GM19239 (cell line): ENCODE results near the gene PTPRN2.
"Not testable (repeated sequence)": the region's sequence is repeated elsewhere in the genome, so short reads cannot be mapped to it uniquely, and the experiment has no call there.

Experiments
- DNase-seq: peaks from one replicate; pipeline ENCODE4 v3.0.0; 2011; ENCODE audit warnings: low spot score; ENCODE audit not compliant: insufficient read length
- FAIRE-seq: peaks from 2 replicates; lab custom pipeline; 2011; peaks lifted over from hg19 to GRCh38; lab: Jason Lieb, UNC

The PTPRN2 gene

DNA sequence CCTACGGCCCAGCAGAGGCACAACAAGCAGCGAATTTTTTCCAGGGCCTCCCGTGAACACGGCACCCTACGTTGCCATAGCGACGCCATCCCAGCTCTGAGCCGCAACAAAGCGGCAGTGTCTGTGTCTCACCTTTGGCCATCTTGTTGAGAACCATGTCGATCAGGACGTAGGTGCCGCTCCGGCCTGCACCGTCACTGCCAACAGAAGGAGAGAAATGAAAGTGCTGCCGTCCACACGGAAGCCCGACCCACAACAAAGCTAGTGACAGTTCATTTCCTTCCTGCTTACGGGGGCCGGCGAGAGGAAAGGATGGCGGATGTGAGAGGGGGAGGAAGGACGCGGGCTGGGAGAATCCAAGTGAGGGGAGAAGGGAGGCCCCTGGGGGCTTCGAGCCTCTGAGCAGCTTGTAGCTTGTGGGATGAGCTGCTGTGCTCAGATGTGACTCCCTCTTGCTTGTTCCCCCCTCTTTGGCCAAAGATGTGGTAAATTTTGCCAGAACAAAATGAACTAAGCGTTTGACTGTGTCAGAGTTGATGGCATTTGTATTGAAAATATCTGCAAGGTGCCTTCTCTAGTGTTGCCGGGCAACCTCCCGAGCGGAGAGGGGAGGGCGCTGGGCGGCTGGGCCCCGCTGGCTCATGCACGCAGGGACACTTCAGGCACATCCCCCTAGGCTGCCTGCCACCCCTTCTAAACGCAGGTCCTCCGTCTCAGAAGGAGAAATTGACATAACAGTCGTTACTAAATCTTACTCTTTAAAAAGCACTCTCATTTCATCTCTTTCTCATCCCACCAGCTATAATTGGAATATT, 1018.6 kb downstream of the PTPRN2 start:
- FAIRE-seq (peak; percentile 77), DNase-seq (peak; percentile 77)

DNA sequence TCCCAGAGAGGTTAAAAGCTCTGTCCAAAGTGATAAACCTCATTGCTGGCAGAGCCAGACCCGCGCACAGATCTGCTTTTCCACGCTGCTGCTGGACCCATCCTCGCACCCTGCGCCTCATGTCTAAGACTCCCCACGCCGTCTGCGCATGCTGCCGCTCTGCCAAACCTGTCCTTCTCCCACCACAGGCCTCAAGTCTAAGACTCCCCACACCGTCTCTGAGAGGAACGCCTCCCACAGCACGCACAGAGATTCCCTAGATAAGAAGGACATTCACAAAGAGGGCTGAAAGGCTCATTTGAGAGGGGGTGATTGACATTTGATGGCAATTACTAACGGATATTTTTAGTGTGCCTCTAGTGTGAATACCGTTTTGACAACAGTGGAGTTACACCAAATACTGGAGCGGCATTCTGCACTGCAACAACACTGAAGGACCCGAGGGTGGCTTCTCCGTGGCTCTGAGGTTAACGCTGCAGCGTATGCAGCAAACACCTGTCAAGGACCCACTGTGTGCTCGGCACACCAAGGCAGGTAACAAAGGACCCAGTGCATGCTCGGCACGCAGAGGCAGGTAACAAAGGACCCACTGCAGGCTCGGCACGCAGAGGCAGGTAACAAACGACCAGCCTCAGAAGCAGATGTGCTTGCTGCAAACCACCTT, 1019.4 kb downstream of the PTPRN2 start:
- no peak for DNase-seq
- no peak for FAIRE-seq

DNA sequence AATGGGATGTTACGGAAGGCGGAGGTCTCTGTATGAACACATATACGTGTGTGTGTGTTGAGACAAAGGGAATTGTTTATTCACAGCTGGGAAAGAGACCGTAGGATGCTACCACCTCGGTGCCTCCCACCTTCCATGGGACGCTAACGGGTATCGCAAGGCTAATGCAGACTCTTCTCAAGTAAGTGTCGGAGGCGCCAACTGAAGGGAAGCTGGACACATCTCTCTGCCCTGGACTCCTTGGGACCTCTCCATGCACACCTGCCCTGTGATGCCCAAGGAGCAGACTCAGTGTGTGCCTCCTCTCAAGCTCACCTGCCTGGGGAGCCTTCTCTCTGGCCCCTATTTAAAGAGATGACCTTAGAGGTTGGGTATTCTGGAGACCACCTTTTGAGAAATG, 1020.0 kb downstream of the PTPRN2 start:
- no peak for DNase-seq
- no peak for FAIRE-seq

DNA sequence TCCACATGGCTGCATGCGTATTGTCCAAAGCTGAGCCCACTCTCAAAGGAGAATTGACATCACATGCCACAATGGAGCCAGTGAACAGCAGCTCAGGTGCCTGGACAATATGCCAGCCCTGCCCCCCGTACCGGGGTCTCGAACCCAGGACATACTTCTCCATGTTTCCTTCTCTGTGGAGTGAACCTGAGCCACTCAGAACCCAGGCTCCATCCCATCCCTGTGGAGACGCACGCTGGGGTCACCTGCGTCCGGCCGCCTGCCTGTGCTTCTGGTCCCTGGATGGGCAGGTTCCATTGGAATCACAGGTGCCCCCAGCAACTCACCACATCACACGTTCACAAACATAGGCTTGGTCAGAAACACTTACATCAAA, 1021.0 kb downstream of the PTPRN2 start:
- FAIRE-seq: no peak

DNA sequence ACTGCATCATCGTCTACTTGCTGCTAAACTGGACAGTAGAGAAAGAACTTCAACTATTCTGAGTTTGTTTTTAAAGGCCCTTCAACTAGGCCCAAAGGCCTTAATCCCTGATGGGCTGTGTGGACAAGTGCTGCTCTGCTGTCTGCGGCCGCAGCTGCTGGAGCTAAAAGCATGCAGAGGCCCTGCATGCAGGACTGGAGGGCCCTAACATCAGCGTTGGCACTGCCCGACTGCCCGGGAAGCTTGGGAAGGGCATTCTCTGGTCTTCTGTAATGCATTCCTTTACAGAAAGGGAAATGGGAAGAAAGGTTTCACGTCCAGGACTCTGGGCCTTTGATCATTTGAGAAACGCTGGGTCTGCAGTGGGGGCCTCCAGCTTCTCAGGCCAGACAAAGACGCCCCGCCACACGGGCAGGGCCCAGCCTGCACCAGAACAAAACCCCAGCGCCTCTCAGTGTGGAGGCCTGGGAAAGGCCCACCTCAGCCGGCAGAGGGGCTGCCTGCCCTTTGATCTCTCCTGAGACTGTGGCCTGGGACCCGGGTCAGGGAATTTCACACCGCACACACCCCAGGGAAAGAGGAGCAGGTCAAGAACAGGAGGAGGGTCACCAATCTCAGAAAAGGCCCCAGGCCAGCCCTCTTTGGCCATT, 1021.5 kb downstream of the PTPRN2 start:
- DNase-seq: no peak
- no peak for FAIRE-seq

More for the DNA sequence above, 1021.0 kb downstream of the PTPRN2 start:
- DNase-seq: no peak

DNA sequence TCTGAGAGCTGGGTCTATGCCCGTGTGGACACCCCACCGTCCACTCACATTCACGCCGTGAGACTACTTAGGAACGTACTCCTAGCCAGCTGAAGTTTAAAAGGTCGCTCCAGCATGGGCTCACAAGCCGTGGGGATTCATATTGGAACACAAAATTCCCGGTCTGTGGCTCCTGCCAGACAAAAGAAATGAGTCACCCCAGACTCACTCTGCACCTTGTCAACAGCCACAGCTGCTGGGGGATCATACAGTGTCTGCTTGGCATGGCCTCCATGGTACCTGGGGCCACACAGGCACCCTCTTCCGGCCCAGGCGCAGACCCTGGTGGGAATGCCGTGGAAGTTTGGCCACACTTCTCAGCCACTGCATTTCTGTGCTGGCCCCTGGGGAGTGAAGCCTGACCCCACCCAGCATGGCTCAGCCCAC, 1022.4 kb downstream of the PTPRN2 start:
- no peak for FAIRE-seq
- DNase-seq: no peak

DNA sequence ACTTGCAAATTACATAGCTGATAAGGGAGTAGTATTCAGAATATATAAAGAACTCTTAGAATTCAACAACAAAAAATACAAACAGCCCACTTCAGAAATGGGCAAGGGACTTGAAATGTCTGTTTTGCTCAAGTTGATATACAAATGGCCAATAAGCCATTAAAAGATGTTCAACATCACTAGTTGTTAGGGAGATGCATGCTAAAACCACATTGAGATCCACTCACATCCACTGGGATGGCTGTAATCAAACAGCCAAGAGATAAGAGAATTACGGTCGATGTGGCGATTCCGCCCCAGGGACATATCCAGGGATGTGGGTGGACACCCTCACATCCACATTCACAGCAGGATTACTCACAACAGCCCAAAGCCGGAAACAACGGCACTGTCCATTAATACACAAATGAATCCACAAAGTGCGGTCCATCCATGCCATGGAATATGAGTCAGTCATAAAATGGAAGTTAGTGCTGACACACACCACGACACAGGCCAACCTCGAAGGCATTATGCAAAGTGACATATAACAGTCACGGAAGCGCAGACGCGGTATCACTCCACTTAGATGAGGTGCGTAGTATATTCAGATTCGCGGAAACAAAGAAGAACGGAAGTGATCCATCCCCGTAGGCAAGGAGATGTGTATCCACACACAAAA, 1023.0 kb downstream of the PTPRN2 start:
- DNase-seq (no peak), FAIRE-seq (no peak)

- FAIRE-seq, DNase-seq: not testable (repeated sequence)
These were observed 1024.0 kb downstream of the PTPRN2 start for GRCh38 chr7:157563467-157564135.

DNA sequence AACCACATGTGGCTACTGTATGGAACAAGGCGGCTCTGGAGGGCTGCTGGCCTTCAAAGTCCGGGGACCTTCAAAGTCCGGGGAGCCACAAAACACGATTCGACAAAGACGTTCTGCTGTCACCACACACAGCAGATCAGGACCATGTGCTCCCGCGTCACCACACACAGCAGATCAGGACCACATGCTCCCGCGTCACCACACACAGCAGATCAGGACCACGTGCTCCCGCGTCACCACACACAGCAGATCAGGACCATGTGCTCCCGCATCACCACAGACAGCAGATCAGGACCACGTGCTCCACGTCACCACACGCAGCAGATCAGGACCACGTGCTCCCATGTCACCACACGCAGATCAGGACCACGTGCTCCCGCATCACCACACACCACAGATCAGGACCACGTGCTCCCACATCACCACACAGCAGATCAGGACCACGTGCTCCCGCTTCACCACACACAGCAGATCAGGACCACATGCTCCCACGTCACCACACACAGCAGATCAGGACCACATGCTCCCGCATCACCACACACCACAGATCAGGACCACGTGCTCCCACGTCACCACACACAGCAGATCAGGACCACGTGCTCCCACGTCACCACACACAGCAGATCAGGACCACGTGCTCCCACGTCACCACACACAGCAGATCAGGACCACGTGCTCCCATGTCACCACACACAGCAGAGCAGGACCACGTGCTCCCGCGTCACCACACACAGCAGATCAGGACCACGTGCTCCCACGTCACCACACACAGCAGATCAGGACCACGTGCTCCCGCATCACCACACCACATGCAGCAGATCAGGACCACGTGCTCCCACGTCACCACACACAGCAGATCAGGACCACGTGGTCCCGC, 1024.9 kb downstream of the PTPRN2 start:
- FAIRE-seq, DNase-seq: not testable (repeated sequence)

- FAIRE-seq (no peak), DNase-seq (no peak)
These were observed 1025.7 kb downstream of the PTPRN2 start for GRCh38 chr7:157561816-157562410.

DNA sequence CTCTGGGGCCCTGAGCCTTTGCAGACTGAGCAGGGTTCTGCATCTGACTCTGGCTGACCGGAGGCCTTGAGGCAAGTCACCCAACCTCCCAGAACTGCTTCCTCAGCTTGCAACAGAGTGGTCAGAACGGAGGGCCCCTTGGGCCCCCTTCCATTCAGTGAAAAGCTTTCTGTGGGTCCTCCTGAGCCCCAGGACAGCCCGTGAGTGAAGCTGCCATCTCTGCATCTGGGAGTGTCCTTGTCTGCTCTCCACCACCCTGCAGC, 1026.2 kb downstream of the PTPRN2 start:
- DNase-seq (no peak), FAIRE-seq (no peak)

DNA sequence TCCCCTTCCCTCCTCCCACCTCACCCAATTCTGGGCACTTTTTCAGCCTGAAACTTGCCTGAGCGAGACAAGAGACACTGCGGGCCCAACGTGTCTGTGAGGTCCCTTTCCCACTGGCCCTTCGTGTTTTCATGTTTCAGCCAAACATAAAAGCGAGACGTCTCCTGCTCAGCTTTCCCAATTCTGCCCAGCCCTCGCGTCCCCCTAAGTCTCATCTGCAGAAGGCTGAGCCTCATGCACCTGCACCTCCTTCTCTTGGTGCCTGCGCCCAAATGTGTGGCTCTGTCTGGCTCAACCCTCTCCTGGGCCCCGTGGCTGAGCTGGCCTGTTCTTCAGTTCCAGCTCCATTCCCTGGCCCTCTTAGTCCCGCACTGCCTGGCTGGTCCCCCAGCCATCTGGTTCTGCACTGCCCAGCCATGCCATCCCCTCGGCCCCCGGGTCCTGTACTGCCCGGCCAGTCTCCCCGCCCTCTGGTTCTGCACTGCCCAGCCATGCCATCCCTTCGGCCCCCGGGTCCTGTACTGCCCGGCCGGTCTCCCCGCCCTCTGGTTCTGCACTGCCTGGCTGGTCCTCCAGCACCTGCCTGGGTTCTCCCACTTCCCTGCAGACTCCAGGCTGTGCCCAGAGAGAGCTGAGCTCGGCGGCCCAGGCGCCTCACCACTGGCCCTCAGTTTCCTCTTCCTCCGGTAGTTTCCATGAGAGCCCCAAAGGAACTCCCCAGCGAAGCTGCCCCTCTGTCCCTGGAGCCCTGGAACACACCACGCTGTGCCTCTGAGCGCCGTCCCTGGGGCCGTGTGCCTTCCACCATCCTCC, 1026.7 kb downstream of the PTPRN2 start:
- DNase-seq (no peak), FAIRE-seq (no peak)

DNA sequence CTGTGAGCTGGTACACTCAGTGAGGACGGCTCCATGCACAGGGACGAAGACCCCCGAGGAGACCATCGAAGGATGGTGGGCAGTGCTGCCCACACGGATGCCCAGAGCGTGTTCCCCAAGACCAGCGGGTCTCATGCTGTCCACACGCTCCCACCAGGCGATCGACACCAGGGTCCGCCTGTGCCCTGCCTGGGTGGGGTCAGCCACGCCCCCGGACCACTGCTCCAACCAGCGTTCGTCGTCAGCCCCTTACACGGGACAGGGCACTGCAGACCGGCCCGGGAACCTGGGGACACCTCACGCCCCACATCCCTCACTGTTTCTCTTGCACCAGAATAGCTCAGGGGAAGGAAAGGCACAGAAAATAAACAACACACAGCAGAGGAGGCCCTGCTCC, 1027.4 kb downstream of the PTPRN2 start:
- FAIRE-seq: no peak
- no peak for DNase-seq

GRCh38 chr7:157559596-157560257, 1027.9 kb downstream of the PTPRN2 start:
- no peak for DNase-seq
- no peak for FAIRE-seq

DNA sequence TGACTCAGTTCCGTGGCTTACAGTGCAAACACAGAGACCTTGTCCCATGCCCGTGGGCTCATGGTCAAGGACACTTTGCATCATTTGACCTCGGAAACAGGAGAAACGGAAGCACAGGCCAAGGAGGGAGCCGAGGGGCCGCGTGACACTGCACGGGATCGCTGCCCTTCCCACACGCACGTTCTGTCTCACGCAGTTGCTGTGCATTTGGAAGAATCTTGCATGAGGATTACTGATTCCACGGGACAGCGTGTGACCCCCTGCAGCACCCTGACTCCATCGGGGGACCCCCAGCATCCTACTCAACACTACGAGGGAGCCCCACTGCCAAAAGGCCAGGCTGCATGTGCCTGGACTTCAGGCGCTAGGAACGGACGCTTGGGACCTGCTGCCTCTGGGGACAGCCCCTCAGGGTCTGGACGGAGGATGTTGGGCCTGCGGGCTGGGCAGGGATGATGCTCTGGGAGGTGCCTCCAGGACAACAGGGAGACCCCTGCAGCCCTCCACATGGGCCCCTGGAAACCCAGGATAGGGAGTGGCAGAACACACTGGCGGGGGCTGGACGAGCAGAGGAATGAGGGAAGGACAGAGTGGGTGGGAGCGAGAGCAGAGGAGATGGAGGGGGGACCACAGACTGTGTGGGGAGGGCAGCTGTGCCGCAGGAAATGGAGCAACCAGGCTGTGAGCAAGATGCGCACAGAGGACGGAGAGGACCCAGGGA, 1028.6 kb downstream of the PTPRN2 start:
- no peak for FAIRE-seq

DNA sequence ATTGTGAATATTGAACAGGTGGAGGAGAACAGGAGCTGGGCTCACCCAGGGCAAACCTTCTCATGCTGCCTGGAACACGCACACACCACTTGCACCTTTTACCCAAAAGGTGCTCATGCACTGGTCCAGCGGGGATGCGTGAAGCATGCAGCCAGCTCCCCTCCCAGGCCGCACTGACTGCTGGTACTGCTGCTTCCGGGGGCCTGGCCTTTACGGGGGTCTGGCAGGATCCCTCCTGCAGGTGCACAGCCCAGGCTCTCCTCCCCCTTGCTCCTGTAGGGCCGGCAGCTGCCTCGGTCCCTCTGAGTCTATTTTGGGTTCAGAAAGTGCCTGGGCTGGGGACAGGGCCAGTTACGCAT, 1029.1 kb downstream of the PTPRN2 start:
- DNase-seq (no peak), FAIRE-seq (no peak)

More for the DNA sequence above, 1028.6 kb downstream of the PTPRN2 start:
- DNase-seq: no peak

GRCh38 chr7:157558061-157558460, 1029.6 kb downstream of the PTPRN2 start:
- FAIRE-seq (no peak), DNase-seq (no peak)
